NCI-H526 treated with DMSO at 0.1 percent for 48 hours (cell line): ENCODE data around the gene CHCHD5.
"Not testable (repeated sequence)": the region's sequence is repeated elsewhere in the genome, so short reads cannot be mapped to it uniquely, and the experiment has no call there.

Experiments used
- DNase-seq: peaks from one replicate; lab custom pipeline; 2025; lab: John Stamatoyannopoulos, UW

The CHCHD5 gene, protein sequence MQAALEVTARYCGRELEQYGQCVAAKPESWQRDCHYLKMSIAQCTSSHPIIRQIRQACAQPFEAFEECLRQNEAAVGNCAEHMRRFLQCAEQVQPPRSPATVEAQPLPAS

DNA sequence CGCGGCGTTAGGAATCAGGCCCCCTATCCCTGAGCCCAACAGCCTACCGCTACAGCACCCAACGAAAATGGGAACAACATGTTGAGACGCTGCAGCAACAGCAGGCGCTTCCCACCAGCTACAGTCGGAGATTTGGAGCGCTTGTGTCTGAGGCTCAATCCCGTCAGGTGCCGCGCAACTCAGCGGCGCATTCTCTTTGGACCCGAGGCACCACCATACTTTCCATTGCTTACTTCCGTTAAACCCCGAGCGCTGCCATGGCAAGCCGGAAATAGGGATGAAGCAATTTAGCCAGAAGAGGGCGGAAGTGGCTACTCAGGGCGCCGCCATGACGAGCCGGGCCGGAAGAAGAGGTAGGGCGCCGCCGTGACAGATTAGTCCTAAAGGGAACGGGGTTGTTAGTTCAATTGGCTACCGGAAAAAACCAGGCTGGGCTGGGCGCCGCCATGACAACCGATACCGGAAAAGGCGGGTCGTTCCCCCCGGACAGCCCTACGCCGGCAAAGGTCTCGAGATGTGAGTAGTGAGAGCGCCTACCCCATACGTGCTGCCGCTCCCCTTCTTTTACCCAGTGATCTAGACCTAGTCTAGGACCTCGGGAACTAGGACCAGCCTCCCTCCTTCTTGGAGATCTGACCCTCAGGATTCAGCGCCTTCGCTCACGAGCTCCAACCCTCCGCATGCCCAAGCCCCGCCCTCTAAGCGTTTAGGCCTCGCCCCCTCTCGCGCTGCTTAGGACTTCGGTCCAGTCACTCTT, at the start of gene CHCHD5:
Gene CHCHD5, plus strand, starts transcription at position 476 of the 757 bp plus-strand sequence. Its CDS starts 39 bp downstream, at position 515.
- peak; percentile 84 for DNase-seq

- no peak for DNase-seq
Observed at GRCh38 chr2:112534826-112535225, 49.6 kb upstream of the CHCHD5 start.

GRCh38 chr2:112536665-112537064, 47.7 kb upstream of the CHCHD5 start:
- DNase-seq: not testable (repeated sequence)

GRCh38 chr2:112539306-112539705, 45.1 kb upstream of the CHCHD5 start:
- DNase-seq: no peak

GRCh38 chr2:112540906-112541305, 43.5 kb upstream of the CHCHD5 start:
- DNase-seq: no peak

DNA sequence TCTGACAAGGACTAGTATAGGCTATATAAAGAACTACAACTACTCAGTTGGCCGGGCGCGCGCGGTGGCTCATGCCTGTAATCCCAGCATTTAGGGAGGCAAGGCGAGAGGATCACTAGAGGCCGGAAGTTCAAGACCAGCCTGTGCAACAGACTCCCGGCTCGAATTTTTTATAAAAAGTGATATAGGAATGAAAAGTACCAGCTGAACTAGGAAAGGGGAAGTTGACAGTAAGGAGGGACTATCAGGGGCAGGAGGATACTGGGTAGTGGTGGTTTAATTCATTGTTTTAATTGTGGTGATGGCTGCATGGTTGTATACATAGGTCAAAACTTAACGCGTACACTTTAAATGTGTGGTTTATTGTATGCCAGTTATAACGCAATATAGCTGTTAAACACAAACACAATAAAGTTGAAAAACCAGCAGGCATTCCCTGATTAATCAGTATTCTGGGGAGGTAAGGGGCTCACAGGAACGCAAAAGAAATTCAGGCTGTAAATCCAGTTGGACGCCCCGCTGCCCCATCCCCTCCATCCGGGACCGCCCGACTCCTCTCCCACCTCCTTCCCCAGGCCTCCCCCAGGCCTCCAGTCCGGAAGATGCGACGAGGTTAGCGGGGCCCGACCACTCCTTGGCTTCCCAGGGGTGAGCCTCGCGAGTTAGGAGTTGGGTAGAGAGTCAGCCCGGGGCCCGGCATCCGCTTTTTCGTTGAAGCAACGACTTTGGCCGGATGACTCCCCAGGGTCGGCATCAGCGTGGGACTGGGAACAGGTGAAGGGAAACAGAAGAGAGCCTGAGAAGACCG, 42.9 kb upstream of the CHCHD5 start:
- DNase-seq: peak; percentile 77

DNA sequence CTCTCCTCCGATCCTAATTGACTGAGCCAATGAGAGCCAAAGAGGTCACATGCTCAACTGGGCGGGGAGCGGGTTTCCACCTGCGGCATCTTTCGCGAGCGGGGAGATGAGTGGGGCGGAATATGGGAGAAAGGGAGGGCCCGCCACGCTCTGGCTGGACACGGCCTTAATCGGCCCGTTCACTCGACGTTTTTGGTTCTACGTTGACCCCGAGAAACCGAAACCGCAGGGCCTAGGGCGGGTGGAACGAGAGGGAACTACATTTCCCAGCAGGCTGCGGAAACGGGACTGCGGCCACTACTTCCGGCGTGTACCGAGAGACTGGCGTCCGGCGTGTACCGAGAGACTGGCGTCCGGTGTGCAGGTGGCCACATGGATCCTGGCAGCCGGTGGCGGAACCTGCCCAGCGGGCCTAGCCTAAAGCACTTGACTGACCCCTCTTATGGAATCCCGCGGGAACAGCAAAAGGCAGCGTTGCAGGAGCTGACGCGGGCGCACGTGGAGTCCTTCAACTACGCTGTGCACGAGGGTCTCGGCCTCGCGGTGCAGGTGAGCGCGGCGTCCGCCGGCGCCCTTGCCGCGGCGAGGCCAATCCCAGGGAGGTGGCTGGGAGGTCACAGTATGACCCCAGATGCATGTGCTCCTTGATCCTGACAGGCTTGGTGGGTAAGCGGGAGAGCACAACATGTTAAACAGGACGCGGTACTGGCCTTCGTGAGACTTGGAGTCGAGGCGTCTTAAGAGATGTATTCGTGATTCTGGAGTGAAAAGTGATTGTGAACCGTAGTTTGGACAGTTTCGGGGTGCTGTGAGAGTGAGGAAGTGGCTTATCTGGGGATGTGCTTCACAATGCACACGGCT, 42.1 kb upstream of the CHCHD5 start, which contains the start of gene POLR1B:
Gene POLR1B, plus strand, starts transcription at position 343 of the 861 bp plus-strand sequence. Its CDS starts 30 bp downstream, at position 373.
- DNase-seq: peak; percentile 77

GRCh38 chr2:112542984-112543661, 41.3 kb upstream of the CHCHD5 start:
- DNase-seq: peak; percentile 7

DNA sequence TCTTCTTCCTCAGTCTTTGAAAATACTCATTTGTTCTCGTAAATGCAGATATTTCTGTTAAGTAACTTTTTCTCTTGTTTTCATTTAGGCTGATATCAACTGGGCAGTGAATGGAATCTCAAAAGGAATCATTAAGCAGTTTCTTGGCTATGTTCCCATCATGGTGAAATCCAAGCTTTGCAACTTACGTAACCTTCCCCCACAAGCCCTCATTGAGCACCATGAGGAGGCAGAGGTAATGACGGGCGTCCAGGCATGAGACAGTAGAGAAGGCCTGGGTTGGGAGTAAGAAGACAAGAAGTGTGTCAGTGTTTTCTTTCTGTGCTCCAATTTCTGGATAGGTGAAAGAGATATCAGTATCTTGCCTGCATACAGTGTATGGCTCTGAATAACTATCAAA, 37.1 kb upstream of the CHCHD5 start:
- DNase-seq: no peak

GRCh38 chr2:112548980-112549379, 35.4 kb upstream of the CHCHD5 start:
- DNase-seq: no peak

DNA sequence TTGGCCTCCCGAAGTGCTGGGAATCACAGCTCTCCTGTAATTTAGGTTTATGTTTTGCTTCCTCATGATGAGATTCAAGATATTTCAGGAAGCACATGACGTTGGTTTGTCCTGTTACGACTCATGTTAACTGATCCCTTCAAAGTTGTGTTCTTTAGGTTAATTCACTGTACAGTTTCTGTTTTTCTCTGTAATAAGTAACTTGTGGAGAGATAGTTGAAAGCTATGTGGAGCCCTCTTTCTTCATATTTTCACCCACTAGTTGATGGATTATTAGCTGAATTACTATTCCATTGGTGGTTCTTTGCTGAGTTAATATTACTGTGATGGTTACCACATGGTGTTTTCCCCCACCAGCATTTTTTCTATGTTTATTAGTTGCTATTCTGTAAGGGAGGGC, 18.3 kb upstream of the CHCHD5 start:
- DNase-seq: no peak

GRCh38 chr2:112566508-112566907, 17.9 kb upstream of the CHCHD5 start:
- DNase-seq: not testable (repeated sequence)

DNA sequence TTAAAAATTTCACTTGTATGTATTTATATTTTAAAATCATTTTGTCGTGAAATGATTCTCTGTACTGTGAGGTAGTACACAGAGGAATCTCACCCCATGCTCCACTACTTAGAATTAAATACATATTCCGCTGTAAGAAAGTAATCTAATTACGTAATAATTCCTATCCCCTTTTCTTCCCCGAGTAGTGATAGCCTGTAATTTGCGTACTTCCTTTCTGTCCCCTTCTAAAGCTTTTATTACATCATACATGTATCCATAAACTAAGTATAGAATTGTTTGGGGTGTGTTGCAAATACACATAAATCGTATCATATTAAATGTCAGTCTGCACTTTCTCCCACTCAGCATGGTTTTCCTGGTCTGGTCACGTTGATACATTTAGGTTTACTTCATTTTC, 12.4 kb upstream of the CHCHD5 start:
- DNase-seq: no peak

DNA sequence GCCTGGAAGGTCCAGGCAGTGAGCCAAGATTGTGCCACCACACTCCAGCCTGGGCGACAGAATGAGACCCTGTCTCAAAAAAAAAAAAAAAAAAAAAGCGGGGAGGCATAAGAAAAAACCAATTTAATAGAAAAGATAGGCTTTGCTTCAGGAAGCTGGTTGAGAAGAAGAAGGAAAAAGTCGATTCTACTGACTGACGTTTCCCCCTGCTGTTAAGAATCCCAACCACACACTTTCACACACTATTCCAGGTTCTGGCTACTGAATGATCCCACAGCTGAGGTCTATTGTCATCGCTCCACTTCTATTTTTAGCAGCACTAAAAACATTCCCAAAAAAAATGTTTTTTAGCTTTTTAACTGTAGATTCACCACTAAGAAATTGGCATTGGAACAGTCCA, 6.7 kb upstream of the CHCHD5 start:
- DNase-seq: no peak

GRCh38 chr2:112579241-112579640, 5.2 kb upstream of the CHCHD5 start:
- no peak for DNase-seq

- DNase-seq: no peak
Observed at GRCh38 chr2:112580084-112580483, 4.3 kb upstream of the CHCHD5 start.

- DNase-seq: peak; percentile 52
Observed at GRCh38 chr2:112582314-112582746, 2.1 kb upstream of the CHCHD5 start.

GRCh38 chr2:112583497-112584133, 794 bp upstream of the CHCHD5 start:
- DNase-seq: no peak

- DNase-seq: no peak
Observed at GRCh38 chr2:112584891-112585250, 462 bp downstream of the CHCHD5 start.

DNA sequence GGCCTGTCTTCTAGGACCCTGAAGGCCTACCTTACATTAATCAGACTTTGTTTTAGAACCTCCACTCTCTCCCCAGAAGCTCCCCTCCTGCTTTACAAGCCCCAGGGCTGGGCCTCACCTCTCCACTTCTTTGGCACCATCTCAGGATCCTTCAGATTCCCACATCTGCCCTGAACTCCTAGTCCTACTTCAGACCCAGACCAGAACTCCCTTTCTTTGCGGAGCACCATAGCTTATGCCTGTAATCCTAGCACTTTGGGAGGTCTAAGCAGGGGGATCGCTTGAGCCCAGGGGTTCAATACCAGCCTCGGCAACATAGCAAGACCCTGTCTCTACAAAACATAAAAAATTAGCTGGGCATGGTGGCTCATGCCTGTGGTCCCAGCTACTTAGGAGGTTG, 991 bp downstream of the CHCHD5 start:
- DNase-seq: no peak
